ENCODE data around the gene NRG2. TPM values are rescaled to one million over a fixed set of nuclear protein-coding genes. Genes with fewer than 3 reads are reported as not detected.

NRG2 gene
- total RNA-seq, 4 donors from 2014 or later = 0.66 to 4.9 (median 2.5) TPM

- DNase-seq = no peak
- intact Hi-C loops (cut with DNase I) = no loop called here
These were observed 195.2 kb downstream of the NRG2 start for GRCh38 chr5:139847790-139848507.

GRCh38 chr5:139847091-139847490 lies 196.0 kb downstream of the NRG2 start:
- Histone ChIP-seq H3K4me1 (peaks cover 0 to 29% (median 0%) of the 10 kb centered on the region in 3 donors), H3K36me3 (no peaks in the 10 kb centered on the region), H3K9me3 (no peaks in the 10 kb centered on the region), H3K27me3 (peaks cover 0 to 19% (median 0%) of the 10 kb centered on the region in 4 donors), H3K4me3 (no peak overlapping the region), H3K27ac (no peak overlapping the region)
- intact Hi-C loops (cut with DNase I) = no loop called here
- no peak for DNase-seq
- TF ChIP-seq POLR2A (IDR thresholded peaks at IDR 0.05) (no peak), CTCF (IDR thresholded peaks at IDR 0.05) (no peak)
- WGBS, 2 donors = 63 to 69% methylated on average over 6 to 9 of the region's 10 CpGs

More at GRCh38 chr5:139847790-139848507, 195.2 kb downstream of the NRG2 start:
- H3K4me1 ChIP-seq = peaks cover 0 to 29% (median 0%) of the 10 kb centered on the region in 3 donors
- peaks cover 0 to 19% (median 0%) of the 10 kb centered on the region in 4 donors for H3K27me3 ChIP-seq
- no peaks in the 10 kb centered on the region for H3K36me3 ChIP-seq
- H3K9me3 ChIP-seq = no peaks in the 10 kb centered on the region
- TF ChIP-seq CTCF (IDR thresholded peaks at IDR 0.05) = no peak
- TF ChIP-seq POLR2A (IDR thresholded peaks at IDR 0.05) = peak in 1 of 4 donors; percentile 46
- WGBS, 2 donors = 45% methylated on average over 20 of the region's 107 CpGs; no CpG with 5 or more reads in 1 of the 2 donors
- H3K27ac ChIP-seq = peak overlapping the region in 3 of 4 donors; percentile 51 to 82 (median 81)
- H3K4me3 ChIP-seq = peak overlapping the region; percentile 39 to 76 (median 50)

- intact Hi-C loops (cut with DNase I) = no loop called here
- WGBS, 2 donors = 49 to 76% methylated on average over 10 to 13 of the region's 18 CpGs
- no peak overlapping the region for H3K4me3 ChIP-seq
- H3K4me1 ChIP-seq = peaks cover 0 to 29% (median 0%) of the 10 kb centered on the region in 3 donors
- H3K27me3 ChIP-seq = peaks cover 0 to 19% (median 0%) of the 10 kb centered on the region in 4 donors
- H3K9me3 ChIP-seq = no peaks in the 10 kb centered on the region
- H3K27ac ChIP-seq = no peak overlapping the region
- TF ChIP-seq POLR2A (IDR thresholded peaks at IDR 0.05) = no peak
- no peak for TF ChIP-seq CTCF (IDR thresholded peaks at IDR 0.05)
- no peak for DNase-seq
- no peaks in the 10 kb centered on the region for H3K36me3 ChIP-seq
These were observed 197.0 kb downstream of the NRG2 start for GRCh38 chr5:139845846-139846681.

GRCh38 chr5:139844472-139845145 lies 198.5 kb downstream of the NRG2 start:
- no peak for TF ChIP-seq POLR2A (IDR thresholded peaks at IDR 0.05)
- TF ChIP-seq CTCF (IDR thresholded peaks at IDR 0.05) = peak; percentile 41 to 67 (median 56)
- intact Hi-C loops (cut with DNase I) = no loop called here
- 52 to 55% methylated on average over 14 of the region's 18 CpGs for WGBS, 2 donors
- Histone ChIP-seq H3K9me3 (no peaks in the 10 kb centered on the region), H3K4me1 (peaks cover 0 to 17% (median 0%) of the 10 kb centered on the region in 3 donors), H3K27me3 (peaks cover 0 to 19% (median 0%) of the 10 kb centered on the region in 4 donors), H3K36me3 (no peaks in the 10 kb centered on the region), H3K4me3 (no peak overlapping the region), H3K27ac (no peak overlapping the region)
- no peak for DNase-seq

Measured in esophagus squamous epithelium (tissue), 5 donors.